ENCODE data around the gene SLC35F3. TPM values are rescaled to one million over a fixed set of nuclear protein-coding genes. Genes with fewer than 3 reads are reported as not detected.
"Not testable (repeated sequence)": the region's sequence is repeated elsewhere in the genome, so short reads cannot be mapped to it uniquely, and the experiment has no call there.

SLC35F3 gene
- total and polyA plus RNA-seq, 2 donors: 0.04 to 0.32 TPM

GRCh38 chr1:234280500-234280899, 376.0 kb downstream of the SLC35F3 start:
- WGBS: 79% methylated on average over 4 of the region's 4 CpGs
- no peak overlapping the region for H3K27ac ChIP-seq (ENCODE audit: low read depth)

GRCh38 chr1:234281826-234282489, 377.5 kb downstream of the SLC35F3 start:
- Histone ChIP-seq H3K4me1 (ENCODE audit: insufficient read depth) (no peaks in the 10 kb centered on the region), H3K4me3 (ENCODE audit: low read depth, low read length) (no peak overlapping the region), H3K27ac (ENCODE audit: low read depth) (no peak overlapping the region), H3K36me3 (ENCODE audit: insufficient read depth) (no peaks in the 10 kb centered on the region)
- 56% methylated on average over 12 of the region's 12 CpGs for WGBS
- DNase-seq (ENCODE audit: extremely low spot score): no peak

More at GRCh38 chr1:234280500-234280899, 376.0 kb downstream of the SLC35F3 start:
- DNase-seq (ENCODE audit: extremely low spot score): no peak
- Histone ChIP-seq H3K4me1 (ENCODE audit: insufficient read depth) (no peaks in the 10 kb centered on the region), H3K4me3 (ENCODE audit: low read depth, low read length) (no peak overlapping the region), H3K36me3 (ENCODE audit: insufficient read depth) (no peaks in the 10 kb centered on the region)

- no peak for DNase-seq (ENCODE audit: extremely low spot score)
- 80% methylated on average over 4 of the region's 4 CpGs for WGBS
- no peaks in the 10 kb centered on the region for H3K36me3 ChIP-seq (ENCODE audit: insufficient read depth)
- H3K27ac ChIP-seq (ENCODE audit: low read depth): no peak overlapping the region
- no peaks in the 10 kb centered on the region for H3K4me1 ChIP-seq (ENCODE audit: insufficient read depth)
- no peak overlapping the region for H3K4me3 ChIP-seq (ENCODE audit: low read depth, low read length)
Observed at GRCh38 chr1:234286206-234286605, 381.7 kb downstream of the SLC35F3 start.

- Histone ChIP-seq H3K4me1 (ENCODE audit: insufficient read depth) (no peaks in the 10 kb centered on the region), H3K4me3 (ENCODE audit: low read depth, low read length) (no peak overlapping the region), H3K27ac (ENCODE audit: low read depth) (no peak overlapping the region), H3K36me3 (ENCODE audit: insufficient read depth) (no peaks in the 10 kb centered on the region)
- 77% methylated on average over 2 of the region's 2 CpGs for WGBS
- no peak for DNase-seq (ENCODE audit: extremely low spot score)
Observed at GRCh38 chr1:234288946-234289345, 384.5 kb downstream of the SLC35F3 start.

GRCh38 chr1:234289538-234290305, 385.2 kb downstream of the SLC35F3 start:
- WGBS: 63% methylated on average over 2 of the region's 2 CpGs
- no peaks in the 10 kb centered on the region for H3K4me1 ChIP-seq (ENCODE audit: insufficient read depth)
- no peak overlapping the region for H3K27ac ChIP-seq (ENCODE audit: low read depth)
- H3K4me3 ChIP-seq (ENCODE audit: low read depth, low read length): no peak overlapping the region
- DNase-seq (ENCODE audit: extremely low spot score): no peak
- H3K36me3 ChIP-seq (ENCODE audit: insufficient read depth): no peaks in the 10 kb centered on the region

GRCh38 chr1:234292011-234292410, 387.5 kb downstream of the SLC35F3 start:
- Histone ChIP-seq H3K4me3 (ENCODE audit: low read depth, low read length) (no peak overlapping the region), H3K27ac (ENCODE audit: low read depth) (no peak overlapping the region), H3K4me1 (ENCODE audit: insufficient read depth) (no peaks in the 10 kb centered on the region), H3K36me3 (ENCODE audit: insufficient read depth) (no peaks in the 10 kb centered on the region)
- WGBS: 91% methylated on average over 4 of the region's 4 CpGs
- DNase-seq (ENCODE audit: extremely low spot score): no peak

GRCh38 chr1:234292548-234292947, 388.1 kb downstream of the SLC35F3 start:
- Histone ChIP-seq H3K27ac (ENCODE audit: low read depth) (no peak overlapping the region), H3K36me3 (ENCODE audit: insufficient read depth) (no peaks in the 10 kb centered on the region), H3K4me3 (ENCODE audit: low read depth, low read length) (no peak overlapping the region), H3K4me1 (ENCODE audit: insufficient read depth) (no peaks in the 10 kb centered on the region)
- DNase-seq (ENCODE audit: extremely low spot score): no peak
- WGBS: 88% methylated on average over 2 of the region's 2 CpGs

GRCh38 chr1:234294109-234294817, 389.8 kb downstream of the SLC35F3 start:
- no peaks in the 10 kb centered on the region for H3K4me1 ChIP-seq (ENCODE audit: insufficient read depth)
- 65% methylated on average over 14 of the region's 14 CpGs for WGBS
- H3K36me3 ChIP-seq (ENCODE audit: insufficient read depth): no peaks in the 10 kb centered on the region
- H3K4me3 ChIP-seq (ENCODE audit: low read depth, low read length): no peak overlapping the region
- DNase-seq (ENCODE audit: extremely low spot score): no peak
- no peak overlapping the region for H3K27ac ChIP-seq (ENCODE audit: low read depth)

GRCh38 chr1:234295068-234295467, 390.6 kb downstream of the SLC35F3 start:
- H3K4me1 ChIP-seq (ENCODE audit: insufficient read depth): no peaks in the 10 kb centered on the region
- 62% methylated on average over 5 of the region's 5 CpGs for WGBS
- no peak overlapping the region for H3K4me3 ChIP-seq (ENCODE audit: low read depth, low read length)
- DNase-seq (ENCODE audit: extremely low spot score): no peak
- no peaks in the 10 kb centered on the region for H3K36me3 ChIP-seq (ENCODE audit: insufficient read depth)
- no peak overlapping the region for H3K27ac ChIP-seq (ENCODE audit: low read depth)

- H3K36me3 ChIP-seq (ENCODE audit: insufficient read depth): no peaks in the 10 kb centered on the region
- no peak for DNase-seq (ENCODE audit: extremely low spot score)
- 75% methylated on average over 2 of the region's 2 CpGs for WGBS
- H3K4me3 ChIP-seq (ENCODE audit: low read depth, low read length): no peak overlapping the region
- no peak overlapping the region for H3K27ac ChIP-seq (ENCODE audit: low read depth)
- H3K4me1 ChIP-seq (ENCODE audit: insufficient read depth): no peaks in the 10 kb centered on the region
Observed at GRCh38 chr1:234295626-234296025, 391.1 kb downstream of the SLC35F3 start.

- Histone ChIP-seq H3K4me1 (ENCODE audit: insufficient read depth) (no peaks in the 10 kb centered on the region), H3K36me3 (ENCODE audit: insufficient read depth) (no peaks in the 10 kb centered on the region), H3K27ac (ENCODE audit: low read depth) (no peak overlapping the region), H3K4me3 (ENCODE audit: low read depth, low read length) (no peak overlapping the region)
- no peak for DNase-seq (ENCODE audit: extremely low spot score)
- 69% methylated on average over 4 of the region's 4 CpGs for WGBS
Observed at GRCh38 chr1:234296496-234296895, 392.0 kb downstream of the SLC35F3 start.

GRCh38 chr1:234297668-234298067, 393.2 kb downstream of the SLC35F3 start:
- no peak for DNase-seq (ENCODE audit: extremely low spot score)
- no peaks in the 10 kb centered on the region for H3K4me1 ChIP-seq (ENCODE audit: insufficient read depth)
- H3K27ac ChIP-seq (ENCODE audit: low read depth): no peak overlapping the region
- no peak overlapping the region for H3K4me3 ChIP-seq (ENCODE audit: low read depth, low read length)
- 80% methylated on average over 1 of the region's 1 CpG for WGBS
- no peaks in the 10 kb centered on the region for H3K36me3 ChIP-seq (ENCODE audit: insufficient read depth)

GRCh38 chr1:234300096-234300495, 395.6 kb downstream of the SLC35F3 start:
- no peak overlapping the region for H3K4me3 ChIP-seq (ENCODE audit: low read depth, low read length)
- H3K27ac ChIP-seq (ENCODE audit: low read depth): no peak overlapping the region
- H3K4me1 ChIP-seq (ENCODE audit: insufficient read depth): no peaks in the 10 kb centered on the region
- no peaks in the 10 kb centered on the region for H3K36me3 ChIP-seq (ENCODE audit: insufficient read depth)
- WGBS: 76% methylated on average over 2 of the region's 2 CpGs
- no peak for DNase-seq (ENCODE audit: extremely low spot score)

- not testable (repeated sequence) for H3K4me3 ChIP-seq (ENCODE audit: low read depth, low read length); H3K27ac ChIP-seq (ENCODE audit: low read depth); H3K36me3 ChIP-seq (ENCODE audit: insufficient read depth); H3K4me1 ChIP-seq (ENCODE audit: insufficient read depth); DNase-seq (ENCODE audit: extremely low spot score)
- 77% methylated on average over 1 of the region's 1 CpG for WGBS
Observed at GRCh38 chr1:234301663-234302062, 397.2 kb downstream of the SLC35F3 start.
